PC-9 (cell line): ENCODE results near the gene NTNG1. TPM values are rescaled to one million over a fixed set of nuclear protein-coding genes. Genes with fewer than 3 reads are reported as not detected.

Experiments used
- BruUV-seq: library from RNA; stranded (reverse); fragments of 400-500 nt; replicated peaks from 2 replicates; lab custom pipeline; 2021; lab: Mats Ljungman, UMichigan
- CTCF ChIA-PET: fragments of 300-600 bp; sonication (Branson Sonifier 250); formaldehyde crosslinking; loops from one replicate; lab custom pipeline; 2022; ENCODE audit warnings: antibody characterized with exemption; lab: Charles Lee
- POLR2A ChIA-PET: fragments of 300-600 bp; sonication (Branson Sonifier 250); formaldehyde crosslinking; loops from one replicate; lab custom pipeline; 2022; ENCODE audit warnings: antibody characterized with exemption; ENCODE audit not compliant: unreplicated experiment; lab: Charles Lee
- DNase-seq, 2 experiments: peaks; one replicate each; pipeline versions ENCODE4 v3.0.0 to v3.0.0-alpha.2; 2015 to 2022; ENCODE audit warnings: mixed read lengths in 1 of 2
- H2AFZ ChIP-seq: fragments of 200-600 bp; sonication (generic); 2 replicates; pipeline ENCODE4 v1.8.1; 2017; ENCODE audit warnings: antibody characterized with exemption
- H3F3A ChIP-seq: fragments of 200-600 bp; sonication (generic); 2 replicates; pipeline ENCODE4 v1.8.1; 2017; ENCODE audit warnings: antibody characterized with exemption, mild to moderate bottlenecking, low read depth; ENCODE audit not compliant: insufficient read depth
- H3K27ac ChIP-seq: fragments of 200-600 bp; sonication (generic); 2 replicates; pipeline ENCODE4 v1.6.1; 2016; ENCODE audit warnings: mixed run types
- H3K27me3 ChIP-seq: fragments of 200-600 bp; sonication (generic); 2 replicates; pipeline ENCODE4 v1.6.1; 2016; ENCODE audit warnings: low read depth, mixed run types; ENCODE audit not compliant: insufficient read depth
- H3K36me3 ChIP-seq: fragments of 200-600 bp; sonication (generic); 2 replicates; pipeline ENCODE4 v1.6.1; 2016; ENCODE audit warnings: low read depth, mixed run types
- H3K4me1 ChIP-seq: fragments of 200-600 bp; sonication (generic); replicated peaks from 2 replicates; pipeline ENCODE4 v1.6.1; 2016; ENCODE audit warnings: mixed run types; ENCODE audit not compliant: insufficient read depth
- H3K4me2 ChIP-seq: fragments of 200-600 bp; sonication (generic); 2 replicates; pipeline ENCODE4 v1.6.1; 2017; ENCODE audit warnings: mixed run types
- H3K4me3 ChIP-seq: fragments of 200-600 bp; sonication (generic); 2 replicates; pipeline ENCODE4 v1.6.1; 2016; ENCODE audit warnings: mixed run types
- H3K79me2 ChIP-seq: fragments of 200-600 bp; sonication (generic); 2 replicates; pipeline ENCODE4 v1.6.1; 2017; ENCODE audit warnings: low read depth, mixed run types
- H3K9me2 ChIP-seq: fragments of 200-600 bp; sonication (generic); 2 replicates; pipeline ENCODE4 v1.8.1; 2017; ENCODE audit warnings: mild to moderate bottlenecking; ENCODE audit not compliant: insufficient read depth
- H3K9me3 ChIP-seq: fragments of 200-600 bp; sonication (generic); 2 replicates; pipeline ENCODE4 v1.8.1; 2016; ENCODE audit warnings: low read depth; ENCODE audit not compliant: insufficient read depth
- H4K20me1 ChIP-seq: fragments of 200-600 bp; sonication (generic); 2 replicates; pipeline ENCODE4 v1.8.1; 2017; ENCODE audit not compliant: insufficient read depth
- EZH2 ChIP-seq: fragments of 200-600 bp; sonication (generic); IDR thresholded peaks from 2 replicates; pipeline ENCODE4 v1.8.0; 2017; ENCODE audit warnings: antibody characterized with exemption, low read depth
- intact Hi-C: fragments of 100-400 bp; cut with micrococcal nuclease; formaldehyde crosslinking; loops from one replicate; pipeline ENCODE4 v1.10.0; 2022; ENCODE audit not compliant: unreplicated experiment
- total RNA-seq: library from RNA; stranded (reverse); gene quantifications from 2 replicates; pipeline ENCODE4 v1.2.3, GENCODE V29; 2021
- TF ChIP-seq, protein P1 (sequence below): fragments of 200-600 bp; sonication (generic); conservative IDR thresholded peaks from 2 replicates; pipeline ENCODE4 v1.6.1; 2017; ENCODE audit warnings: mixed run types, antibody characterized with exemption, mild to moderate bottlenecking, moderate library complexity

The NTNG1 gene
- total RNA-seq, 1 experiment from 2014 or later: not detected

DNA sequence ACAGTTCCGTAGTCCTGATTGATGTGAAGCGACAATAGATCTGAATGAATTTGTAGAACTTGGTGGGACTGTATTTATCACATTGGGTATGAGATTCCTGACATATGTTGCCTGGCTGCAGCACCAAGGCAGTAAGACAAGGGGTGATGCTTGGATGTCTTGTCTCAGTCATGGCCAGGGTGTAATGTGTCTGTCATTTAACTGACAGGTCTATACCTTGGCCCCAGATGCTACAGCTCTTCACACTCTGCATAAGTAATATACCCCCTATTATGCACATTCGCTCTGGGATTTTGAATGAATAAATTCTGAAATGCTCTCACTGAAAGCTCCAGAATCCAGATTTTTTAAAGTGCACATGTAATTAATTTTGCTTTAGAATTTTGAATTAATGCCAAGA, 47.3 kb downstream of the NTNG1 start:
- DNase-seq: no peak
- no peaks in the 10 kb centered on the region for H3K36me3 ChIP-seq
- no peaks in the 10 kb centered on the region for H3K4me1 ChIP-seq
- no peaks in the 10 kb centered on the region for H3F3A ChIP-seq
- ChIA-PET CTCF (no interaction called here), POLR2A (no interaction called here)
- no peak overlapping the region for H3K27ac ChIP-seq
- no peak overlapping the region for H2AFZ ChIP-seq
- no peak overlapping the region for H3K4me3 ChIP-seq
- no peaks in the 10 kb centered on the region for H3K79me2 ChIP-seq
- H4K20me1 ChIP-seq: no peaks in the 10 kb centered on the region
- intact Hi-C loops: no loop called here
- H3K27me3 ChIP-seq: no peaks in the 10 kb centered on the region
- no TSS peak for BruUV-seq
- H3K9me2 ChIP-seq: 0 out of 2 replicates have a peak, but pooled peaks cover 7% of the 10 kb centered on the region
- H3K9me3 ChIP-seq: no peaks in the 10 kb centered on the region
- TF ChIP-seq EZH2: no peak
- TF ChIP-seq, protein P1, sequence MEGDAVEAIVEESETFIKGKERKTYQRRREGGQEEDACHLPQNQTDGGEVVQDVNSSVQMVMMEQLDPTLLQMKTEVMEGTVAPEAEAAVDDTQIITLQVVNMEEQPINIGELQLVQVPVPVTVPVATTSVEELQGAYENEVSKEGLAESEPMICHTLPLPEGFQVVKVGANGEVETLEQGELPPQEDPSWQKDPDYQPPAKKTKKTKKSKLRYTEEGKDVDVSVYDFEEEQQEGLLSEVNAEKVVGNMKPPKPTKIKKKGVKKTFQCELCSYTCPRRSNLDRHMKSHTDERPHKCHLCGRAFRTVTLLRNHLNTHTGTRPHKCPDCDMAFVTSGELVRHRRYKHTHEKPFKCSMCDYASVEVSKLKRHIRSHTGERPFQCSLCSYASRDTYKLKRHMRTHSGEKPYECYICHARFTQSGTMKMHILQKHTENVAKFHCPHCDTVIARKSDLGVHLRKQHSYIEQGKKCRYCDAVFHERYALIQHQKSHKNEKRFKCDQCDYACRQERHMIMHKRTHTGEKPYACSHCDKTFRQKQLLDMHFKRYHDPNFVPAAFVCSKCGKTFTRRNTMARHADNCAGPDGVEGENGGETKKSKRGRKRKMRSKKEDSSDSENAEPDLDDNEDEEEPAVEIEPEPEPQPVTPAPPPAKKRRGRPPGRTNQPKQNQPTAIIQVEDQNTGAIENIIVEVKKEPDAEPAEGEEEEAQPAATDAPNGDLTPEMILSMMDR: no peak
- no peak overlapping the region for H3K4me2 ChIP-seq

DNA sequence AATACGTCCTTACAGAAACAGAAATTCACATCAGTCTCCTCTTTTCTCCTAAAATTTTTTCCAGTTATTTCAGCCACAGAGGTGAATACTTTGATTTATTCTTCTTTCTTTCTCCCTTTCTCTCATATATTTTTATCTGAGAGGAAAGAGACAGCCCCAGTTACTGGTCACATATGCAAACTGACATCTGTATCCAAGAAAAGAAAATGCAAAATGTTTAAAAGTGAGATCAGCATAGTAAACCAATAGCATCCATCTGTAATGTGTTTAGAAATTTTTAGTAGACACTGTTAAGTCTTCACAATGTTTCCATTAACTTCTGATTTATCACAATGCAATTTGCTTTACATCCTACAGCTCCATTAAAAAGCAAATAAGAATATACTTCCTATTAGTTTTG, 53.5 kb downstream of the NTNG1 start:
- Histone ChIP-seq H3K9me3 (no peaks in the 10 kb centered on the region), H3K4me2 (no peak overlapping the region), H3K9me2 (0 out of 2 replicates have a peak, but pooled peaks cover 7% of the 10 kb centered on the region), H3K27me3 (no peaks in the 10 kb centered on the region), H3K36me3 (no peaks in the 10 kb centered on the region), H3K4me1 (no peaks in the 10 kb centered on the region), H3K4me3 (no peak overlapping the region), H3F3A (no peaks in the 10 kb centered on the region), H4K20me1 (no peaks in the 10 kb centered on the region), H3K79me2 (no peaks in the 10 kb centered on the region), H2AFZ (no peak overlapping the region), H3K27ac (no peak overlapping the region)
- TF ChIP-seq, protein P1: no peak
- TF ChIP-seq EZH2: no peak
- intact Hi-C loops: no loop called here
- ChIA-PET CTCF (no interaction called here), POLR2A (no interaction called here)
- no TSS peak for BruUV-seq
- no peak for DNase-seq

DNA sequence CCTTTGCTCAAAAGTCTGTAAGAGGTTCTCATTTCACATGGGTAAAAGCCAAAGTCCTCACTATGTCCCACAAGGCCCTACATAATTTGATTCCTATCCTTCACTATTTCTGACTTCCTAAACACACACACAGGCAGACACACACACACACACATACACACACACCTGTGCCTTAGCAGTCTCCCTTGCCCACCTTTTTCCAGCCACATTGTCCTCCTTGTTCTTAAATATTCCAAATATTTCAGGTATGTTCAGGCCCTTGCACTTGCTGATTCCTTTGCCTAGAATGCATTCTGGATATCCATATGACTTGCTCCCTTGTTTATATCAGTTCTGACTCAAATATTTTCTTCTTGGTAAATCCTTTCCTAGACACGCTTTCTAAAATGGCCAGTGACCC, 54.6 kb downstream of the NTNG1 start:
- H3K79me2 ChIP-seq: no peaks in the 10 kb centered on the region
- DNase-seq: no peak
- POLR2A ChIA-PET: no interaction called here
- no peak for TF ChIP-seq EZH2
- TF ChIP-seq, protein P1: no peak
- H4K20me1 ChIP-seq: no peaks in the 10 kb centered on the region
- H3K9me3 ChIP-seq: no peaks in the 10 kb centered on the region
- no peak overlapping the region for H3K4me3 ChIP-seq
- H3K4me2 ChIP-seq: no peak overlapping the region
- no peaks in the 10 kb centered on the region for H3K9me2 ChIP-seq
- H3K27me3 ChIP-seq: no peaks in the 10 kb centered on the region
- no peaks in the 10 kb centered on the region for H3K4me1 ChIP-seq
- CTCF ChIA-PET: no interaction called here
- H2AFZ ChIP-seq: no peak overlapping the region
- BruUV-seq: no TSS peak
- no peaks in the 10 kb centered on the region for H3F3A ChIP-seq
- intact Hi-C loops: no loop called here
- H3K36me3 ChIP-seq: no peaks in the 10 kb centered on the region
- H3K27ac ChIP-seq: no peak overlapping the region
